ENCODE results near the gene BACE1. TPM values are rescaled to one million over a fixed set of nuclear protein-coding genes. Genes with fewer than 3 reads are reported as not detected.

The BACE1 gene
- total RNA-seq, 1 donor from 2014 or later = 8.2 TPM

DNA sequence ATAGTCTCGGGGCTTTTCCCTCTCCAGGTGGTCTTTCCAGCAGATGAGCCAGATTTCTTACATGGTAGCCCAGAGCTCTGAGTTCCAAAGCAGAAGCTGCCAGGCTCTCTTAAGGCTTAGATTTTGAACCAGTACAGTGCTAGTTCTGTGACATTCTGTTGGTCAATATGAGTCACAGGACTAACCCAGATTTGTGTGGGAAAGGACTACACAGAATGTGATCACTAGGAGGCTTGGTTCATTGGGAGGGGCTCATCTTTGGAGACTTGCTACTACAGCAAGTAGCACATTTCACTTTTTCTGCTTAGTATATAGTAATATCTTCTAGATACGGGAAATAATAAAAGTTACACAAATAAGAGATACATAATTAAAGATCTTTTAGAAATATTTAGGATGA, 59.5 kb downstream of the BACE1 start:
- Mint-ChIP-seq H3K27me3 (ENCODE audit: insufficient read depth, low read depth) (peaks cover under 1% of the 10 kb centered on the region), H3K4me1 (peaks cover under 1% of the 10 kb centered on the region), H3K9me3 (no peaks in the 10 kb centered on the region), H3K4me3 (no peak overlapping the region), H3K36me3 (peaks cover 21% of the 10 kb centered on the region), H3K27ac (no peak overlapping the region)
- DNase-seq (ENCODE audit: low spot score) = no peak
- no peak overlapping the region for H3K9ac ChIP-seq
- H2AFZ ChIP-seq (replicated peaks) = no peak overlapping the region
- no peaks in the 10 kb centered on the region for H3K79me2 ChIP-seq (ENCODE audit: low read depth)
- no peaks in the 10 kb centered on the region for H3K9me3 ChIP-seq (ENCODE audit: low read depth)
- TF ChIP-seq EZH2phosphoT487 (IDR thresholded peaks at IDR 0.05) (no peak), EZH2 (IDR thresholded peaks at IDR 0.05) (no peak)
- TF ChIP-seq, protein P1, sequence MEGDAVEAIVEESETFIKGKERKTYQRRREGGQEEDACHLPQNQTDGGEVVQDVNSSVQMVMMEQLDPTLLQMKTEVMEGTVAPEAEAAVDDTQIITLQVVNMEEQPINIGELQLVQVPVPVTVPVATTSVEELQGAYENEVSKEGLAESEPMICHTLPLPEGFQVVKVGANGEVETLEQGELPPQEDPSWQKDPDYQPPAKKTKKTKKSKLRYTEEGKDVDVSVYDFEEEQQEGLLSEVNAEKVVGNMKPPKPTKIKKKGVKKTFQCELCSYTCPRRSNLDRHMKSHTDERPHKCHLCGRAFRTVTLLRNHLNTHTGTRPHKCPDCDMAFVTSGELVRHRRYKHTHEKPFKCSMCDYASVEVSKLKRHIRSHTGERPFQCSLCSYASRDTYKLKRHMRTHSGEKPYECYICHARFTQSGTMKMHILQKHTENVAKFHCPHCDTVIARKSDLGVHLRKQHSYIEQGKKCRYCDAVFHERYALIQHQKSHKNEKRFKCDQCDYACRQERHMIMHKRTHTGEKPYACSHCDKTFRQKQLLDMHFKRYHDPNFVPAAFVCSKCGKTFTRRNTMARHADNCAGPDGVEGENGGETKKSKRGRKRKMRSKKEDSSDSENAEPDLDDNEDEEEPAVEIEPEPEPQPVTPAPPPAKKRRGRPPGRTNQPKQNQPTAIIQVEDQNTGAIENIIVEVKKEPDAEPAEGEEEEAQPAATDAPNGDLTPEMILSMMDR (IDR thresholded peaks at IDR 0.05) = no peak
- H3K36me3 ChIP-seq = no peaks in the 10 kb centered on the region
- H3K27me3 ChIP-seq = no peaks in the 10 kb centered on the region
- no peak overlapping the region for H3K4me3 ChIP-seq
- H3F3A ChIP-seq (ENCODE audit: low read depth) = no peaks in the 10 kb centered on the region
- H4K20me1 ChIP-seq (ENCODE audit: low read depth) = no peaks in the 10 kb centered on the region
- no peak overlapping the region for H3K4me2 ChIP-seq
- H3K27ac ChIP-seq = no peak overlapping the region
- H3K4me1 ChIP-seq = no peaks in the 10 kb centered on the region

DNA sequence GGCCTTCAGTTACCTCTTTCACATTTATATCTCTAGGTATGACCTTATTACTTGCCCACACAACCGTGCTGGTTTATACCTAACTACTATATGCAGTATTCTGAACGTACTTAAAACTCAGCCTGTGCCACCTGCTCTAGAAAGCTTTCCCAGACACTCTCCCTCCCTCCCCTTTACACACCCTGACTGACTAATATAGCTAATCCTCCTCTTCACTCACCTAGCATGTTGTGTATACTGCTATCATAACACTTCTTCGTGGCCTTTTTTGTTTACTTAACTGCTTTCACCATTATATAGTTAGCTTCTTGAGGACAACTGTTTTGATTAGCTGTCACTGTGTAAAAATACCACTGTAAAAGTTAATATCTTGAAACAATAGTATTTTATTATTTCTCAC, 60.1 kb downstream of the BACE1 start:
- Histone ChIP-seq H3K27ac (no peak overlapping the region), H3K27me3 (no peaks in the 10 kb centered on the region), H3K36me3 (no peaks in the 10 kb centered on the region), H3K4me1 (no peaks in the 10 kb centered on the region), H3K9me3 (ENCODE audit: low read depth) (no peaks in the 10 kb centered on the region), H3K4me3 (no peak overlapping the region), H4K20me1 (ENCODE audit: low read depth) (no peaks in the 10 kb centered on the region), H2AFZ (replicated peaks) (no peak overlapping the region), H3K79me2 (ENCODE audit: low read depth) (no peaks in the 10 kb centered on the region), H3K9ac (no peak overlapping the region), H3K4me2 (no peak overlapping the region), H3F3A (ENCODE audit: low read depth) (no peaks in the 10 kb centered on the region)
- Mint-ChIP-seq H3K9me3 (no peaks in the 10 kb centered on the region), H3K4me1 (peaks cover 2% of the 10 kb centered on the region), H3K27me3 (ENCODE audit: insufficient read depth, low read depth) (peaks cover 3% of the 10 kb centered on the region), H3K36me3 (peaks cover 22% of the 10 kb centered on the region), H3K4me3 (no peak overlapping the region), H3K27ac (no peak overlapping the region)
- TF ChIP-seq EZH2phosphoT487 (IDR thresholded peaks at IDR 0.05) (no peak), EZH2 (IDR thresholded peaks at IDR 0.05) (no peak)
- TF ChIP-seq, protein P1 (IDR thresholded peaks at IDR 0.05) = no peak
- no peak for DNase-seq (ENCODE audit: low spot score)

DNA sequence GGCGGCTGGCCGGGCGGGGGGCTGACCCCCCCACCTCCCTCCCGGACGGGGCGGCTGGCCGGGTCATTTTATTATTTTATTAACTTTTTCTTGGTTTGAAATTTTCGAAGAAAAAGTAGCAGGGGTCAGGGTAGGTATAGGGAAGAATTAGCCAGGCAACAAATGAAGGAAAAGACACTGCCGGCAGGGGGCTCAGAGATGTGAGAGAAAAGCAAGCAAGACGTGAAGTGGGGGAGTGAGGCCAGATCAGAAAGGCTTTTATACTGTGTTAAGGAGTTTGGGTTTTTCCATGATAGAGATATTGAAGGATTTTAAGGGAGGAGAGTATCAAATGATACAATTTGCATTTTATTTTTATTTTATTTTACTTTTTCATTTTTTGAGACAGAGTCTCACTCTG, 64.5 kb downstream of the BACE1 start:
- H3K9me3 Mint-ChIP-seq = no peaks in the 10 kb centered on the region
- H3K4me1 Mint-ChIP-seq = peaks cover 2% of the 10 kb centered on the region
- H3K27me3 Mint-ChIP-seq (ENCODE audit: insufficient read depth, low read depth) = peaks cover 4% of the 10 kb centered on the region
- H3K4me1 ChIP-seq = no peaks in the 10 kb centered on the region
- TF ChIP-seq EZH2phosphoT487 (IDR thresholded peaks at IDR 0.05) (no peak), EZH2 (IDR thresholded peaks at IDR 0.05) (no peak)
- TF ChIP-seq, protein P1 (IDR thresholded peaks at IDR 0.05) = no peak
- H2AFZ ChIP-seq (replicated peaks) = no peak overlapping the region
- H3K9me3 ChIP-seq (ENCODE audit: low read depth) = no peaks in the 10 kb centered on the region
- no peaks in the 10 kb centered on the region for H3F3A ChIP-seq (ENCODE audit: low read depth)
- H3K36me3 Mint-ChIP-seq = peaks cover 30% of the 10 kb centered on the region
- no peak overlapping the region for H3K4me2 ChIP-seq
- no peak overlapping the region for H3K9ac ChIP-seq
- H3K4me3 Mint-ChIP-seq = no peak overlapping the region
- H3K4me3 ChIP-seq = no peak overlapping the region
- DNase-seq (ENCODE audit: low spot score) = no peak
- no peaks in the 10 kb centered on the region for H3K79me2 ChIP-seq (ENCODE audit: low read depth)
- no peak overlapping the region for H3K27ac ChIP-seq
- H4K20me1 ChIP-seq (ENCODE audit: low read depth) = no peaks in the 10 kb centered on the region
- no peaks in the 10 kb centered on the region for H3K27me3 ChIP-seq
- no peak overlapping the region for H3K27ac Mint-ChIP-seq
- peaks cover 3% of the 10 kb centered on the region for H3K36me3 ChIP-seq

Measured in neural progenitor cell (in vitro differentiated cells).